ENCODE data around the gene SLC25A26. TPM values are rescaled to one million over a fixed set of nuclear protein-coding genes. Genes with fewer than 3 reads are reported as not detected.

SLC25A26 gene
- total RNA-seq, 1 donor from 2014 or later, result 39.0 TPM

GRCh38 chr3:66199089-66199473, 21.7 kb upstream of the SLC25A26 start:
- no peak for FAIRE-seq

GRCh38 chr3:66200147-66200546, 20.7 kb upstream of the SLC25A26 start:
- TF ChIP-seq CTCF (IDR thresholded peaks at IDR 0.05; ENCODE audit: insufficient read depth, low read length, severe bottlenecking), result no peak
- Histone ChIP-seq H3K36me3 (ENCODE audit: control insufficient read depth, insufficient read depth, low read length) (no peaks in the 10 kb centered on the region), H3K4me3 (ENCODE audit: low read depth, low read length) (no peak overlapping the region), H3K27me3 (ENCODE audit: control insufficient read depth, insufficient read depth, low read length) (peaks cover 2% of the 10 kb centered on the region)
- FAIRE-seq (no peak), DNase-seq (ENCODE audit: low read depth) (no peak)

More at GRCh38 chr3:66199089-66199473, 21.7 kb upstream of the SLC25A26 start:
- Histone ChIP-seq H3K4me3 (ENCODE audit: low read depth, low read length) (no peak overlapping the region), H3K36me3 (ENCODE audit: control insufficient read depth, insufficient read depth, low read length) (no peaks in the 10 kb centered on the region), H3K27me3 (ENCODE audit: control insufficient read depth, insufficient read depth, low read length) (peaks cover 4% of the 10 kb centered on the region)
- no peak for TF ChIP-seq CTCF (IDR thresholded peaks at IDR 0.05; ENCODE audit: insufficient read depth, low read length, severe bottlenecking)
- DNase-seq (ENCODE audit: low read depth), result no peak

- Histone ChIP-seq H3K36me3 (ENCODE audit: control insufficient read depth, insufficient read depth, low read length) (no peaks in the 10 kb centered on the region), H3K27me3 (ENCODE audit: control insufficient read depth, insufficient read depth, low read length) (peaks cover 2% of the 10 kb centered on the region), H3K4me3 (ENCODE audit: low read depth, low read length) (no peak overlapping the region)
- FAIRE-seq (no peak), DNase-seq (ENCODE audit: low read depth) (no peak)
- no peak for TF ChIP-seq CTCF (IDR thresholded peaks at IDR 0.05; ENCODE audit: insufficient read depth, low read length, severe bottlenecking)
These were observed 20.0 kb upstream of the SLC25A26 start for GRCh38 chr3:66200786-66201185.

DNA sequence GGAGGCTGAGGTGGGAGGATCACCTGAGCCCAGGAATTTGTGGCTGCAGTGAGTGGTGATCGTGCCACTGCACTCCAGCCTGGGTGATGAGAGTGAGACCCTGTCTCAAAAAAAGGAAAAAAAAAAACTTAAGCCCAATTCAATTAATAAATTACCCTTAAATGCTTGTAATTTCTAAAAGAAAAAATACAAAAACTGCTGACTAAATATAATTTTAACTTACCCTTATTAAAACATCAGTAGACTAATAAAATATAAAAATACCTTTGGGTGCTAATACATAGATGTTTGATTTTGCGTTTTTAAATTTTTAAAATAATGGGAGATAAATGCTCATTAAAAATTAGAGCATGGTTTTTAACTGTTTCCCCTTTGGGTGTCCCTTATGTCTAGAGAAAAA, 17.5 kb upstream of the SLC25A26 start:
- Histone ChIP-seq H3K36me3 (ENCODE audit: control insufficient read depth, insufficient read depth, low read length) (no peaks in the 10 kb centered on the region), H3K4me3 (ENCODE audit: low read depth, low read length) (no peak overlapping the region), H3K27me3 (ENCODE audit: control insufficient read depth, insufficient read depth, low read length) (no peaks in the 10 kb centered on the region)
- no peak for TF ChIP-seq CTCF (IDR thresholded peaks at IDR 0.05; ENCODE audit: insufficient read depth, low read length, severe bottlenecking)
- DNase-seq (ENCODE audit: low read depth) (no peak), FAIRE-seq (no peak)

- no peak for DNase-seq (ENCODE audit: low read depth)
These were observed 14.0 kb upstream of the SLC25A26 start for GRCh38 chr3:66206806-66207205.

More at GRCh38 chr3:66206806-66207205, 14.0 kb upstream of the SLC25A26 start:
- H3K27me3 ChIP-seq (ENCODE audit: control insufficient read depth, insufficient read depth, low read length), result no peaks in the 10 kb centered on the region
- H3K36me3 ChIP-seq (ENCODE audit: control insufficient read depth, insufficient read depth, low read length), result no peaks in the 10 kb centered on the region
- no peak overlapping the region for H3K4me3 ChIP-seq (ENCODE audit: low read depth, low read length)
- no peak for TF ChIP-seq CTCF (IDR thresholded peaks at IDR 0.05; ENCODE audit: insufficient read depth, low read length, severe bottlenecking)
- FAIRE-seq, result no peak

All from bronchial epithelial cell (primary cell).